Measurements from ENCODE around the gene SLC39A11.
"Not testable (repeated sequence)": the region's sequence is repeated elsewhere in the genome, so short reads cannot be mapped to it uniquely, and the experiment has no call there.

The SLC39A11 gene

GRCh38 chr17:72804949-72805707, 287.4 kb downstream of the SLC39A11 start:
- DNase-seq (ENCODE audit: low read depth in 4 of 4, low spot score in 1 of 4): no peak

- no peak for DNase-seq (ENCODE audit: low read depth in 4 of 4, low spot score in 1 of 4)
These were observed 289.8 kb downstream of the SLC39A11 start for GRCh38 chr17:72802726-72803125.

- DNase-seq (ENCODE audit: low read depth in 4 of 4, low spot score in 1 of 4): no peak
These were observed 295.3 kb downstream of the SLC39A11 start for GRCh38 chr17:72797142-72797541.

- DNase-seq (ENCODE audit: low read depth in 4 of 4, low spot score in 1 of 4): no peak
These were observed 296.5 kb downstream of the SLC39A11 start for GRCh38 chr17:72795941-72796340.

GRCh38 chr17:72794152-72794551, 298.3 kb downstream of the SLC39A11 start:
- DNase-seq (ENCODE audit: low read depth in 4 of 4, low spot score in 1 of 4): no peak

- DNase-seq (ENCODE audit: low read depth in 4 of 4, low spot score in 1 of 4): no peak
These were observed 299.7 kb downstream of the SLC39A11 start for GRCh38 chr17:72792771-72793170.

- DNase-seq (ENCODE audit: low read depth in 4 of 4, low spot score in 1 of 4): no peak
These were observed 302.3 kb downstream of the SLC39A11 start for GRCh38 chr17:72790190-72790589.

GRCh38 chr17:72789711-72790110, 302.8 kb downstream of the SLC39A11 start:
- DNase-seq (ENCODE audit: low read depth in 4 of 4, low spot score in 1 of 4): no peak

GRCh38 chr17:72788950-72789585, 303.4 kb downstream of the SLC39A11 start:
- DNase-seq (ENCODE audit: low read depth in 4 of 4, low spot score in 1 of 4): no peak

GRCh38 chr17:72786209-72786608, 306.3 kb downstream of the SLC39A11 start:
- DNase-seq (ENCODE audit: low read depth in 4 of 4, low spot score in 1 of 4): no peak

GRCh38 chr17:72782985-72783701, 309.3 kb downstream of the SLC39A11 start:
- no peak for DNase-seq (ENCODE audit: low read depth in 4 of 4, low spot score in 1 of 4)

- DNase-seq (ENCODE audit: low read depth in 4 of 4, low spot score in 1 of 4): not testable (repeated sequence)
These were observed 310.1 kb downstream of the SLC39A11 start for GRCh38 chr17:72782437-72782836.

- DNase-seq (ENCODE audit: low read depth in 4 of 4, low spot score in 1 of 4): no peak
These were observed 314.0 kb downstream of the SLC39A11 start for GRCh38 chr17:72778169-72779151.

- DNase-seq (ENCODE audit: low read depth in 4 of 4, low spot score in 1 of 4): no peak
These were observed 316.6 kb downstream of the SLC39A11 start for GRCh38 chr17:72775919-72776318.

GRCh38 chr17:72775237-72775636, 317.3 kb downstream of the SLC39A11 start:
- no peak for DNase-seq (ENCODE audit: low read depth in 4 of 4, low spot score in 1 of 4)

- no peak for DNase-seq (ENCODE audit: low read depth in 4 of 4, low spot score in 1 of 4)
These were observed 318.3 kb downstream of the SLC39A11 start for GRCh38 chr17:72774236-72774635.

- not testable (repeated sequence) for DNase-seq (ENCODE audit: low read depth in 4 of 4, low spot score in 1 of 4)
These were observed 319.3 kb downstream of the SLC39A11 start for GRCh38 chr17:72773225-72773624.

- DNase-seq (ENCODE audit: low read depth in 4 of 4, low spot score in 1 of 4): no peak
These were observed 320.1 kb downstream of the SLC39A11 start for GRCh38 chr17:72772331-72772821.

- no peak for DNase-seq (ENCODE audit: low read depth in 4 of 4, low spot score in 1 of 4)
These were observed 320.8 kb downstream of the SLC39A11 start for GRCh38 chr17:72771734-72772133.

GRCh38 chr17:72766761-72767356, 325.6 kb downstream of the SLC39A11 start:
- no peak for DNase-seq (ENCODE audit: low read depth in 4 of 4, low spot score in 1 of 4)

Measured in stimulated activated CD4-positive, alpha-beta T cell treated with anti-CD3 and anti-CD28 coated beads, Interleukin-1b, Interleukin-23, amount 100 ng/mL, for 24 hours (primary cell).